ENCODE results near the gene ZNF709.

GRCh38 chr19:12450844-12451243 lies 33.8 kb downstream of the ZNF709 start:
- no peak for TF ChIP-seq CTCF (IDR thresholded peaks at IDR 0.05; ENCODE audit: insufficient read depth, low read depth, low read length)
- TF ChIP-seq EZH2 (IDR thresholded peaks at IDR 0.05; ENCODE audit: insufficient read depth, low read length): no peak

Measured in astrocyte (in vitro differentiated cells and primary cell).